SK-N-SH treated with all-trans-retinoic acid at 6 μM for 48 hours (cell line): ENCODE data around the gene PAPPA.

Experiments used
- CSRNP3 ChIP-seq: fragments of 250-450 bp; sonication (Bioruptor Pico); IDR thresholded peaks from 2 replicates; pipeline ENCODE4 v1.5.1; 2021; ENCODE audit warnings: mild to moderate bottlenecking, moderate library complexity
- ISL1 ChIP-seq: fragments of 250-450 bp; sonication (Bioruptor Pico); IDR thresholded peaks from 2 replicates; pipeline ENCODE4 v2.1.2; 2022; ENCODE audit warnings: mild to moderate bottlenecking, moderate library complexity
- PPARA ChIP-seq: fragments of 250-450 bp; sonication (Bioruptor Pico); IDR thresholded peaks from 2 replicates; pipeline ENCODE4 v1.5.0; 2020; ENCODE audit warnings: mild to moderate bottlenecking, borderline replicate concordance
- ZFP3 ChIP-seq: fragments of 250-450 bp; sonication (Bioruptor Pico); IDR thresholded peaks from 2 replicates; pipeline ENCODE4 v1.5.0; 2020; ENCODE audit warnings: mild to moderate bottlenecking, moderate library complexity

GRCh38 chr9:116298878-116299391 is 145.3 kb downstream of the PAPPA start:
- no peak for TF ChIP-seq PPARA (CRISPR knock-in tag)
- TF ChIP-seq CSRNP3 (CRISPR knock-in tag): no peak
- TF ChIP-seq ZFP3: no peak
- TF ChIP-seq ISL1 (CRISPR knock-in tag): no peak
